DND-41 (cell line): Measurements from ENCODE around the gene NONO.
"Not testable (repeated sequence)": the region's sequence is repeated elsewhere in the genome, so short reads cannot be mapped to it uniquely, and the experiment has no call there.

Experiments used
- ATAC-seq: fragments of 200-7000 bp; cut with Tn5 transposase; 3 replicates; pipeline ENCODE4 v1.9.1; 2021; ENCODE audit warnings: low read depth; ENCODE audit not compliant: insufficient read depth
- DNase-seq: peaks from one replicate; pipeline ENCODE4 v3.0.0-alpha.2; 2020
- H2AFZ ChIP-seq: 2 replicates; pipeline ENCODE4 v1.6.0; 2012; ENCODE audit warnings: low read depth, low read length
- H3K27ac ChIP-seq: 2 replicates; pipeline ENCODE4 v1.5.1; 2012; ENCODE audit warnings: low read length, inconsistent platforms
- H3K27me3 ChIP-seq: fragments of 200-600 bp; sonication (generic); 2 replicates; pipeline ENCODE4 v1.6.0; 2012; ENCODE audit warnings: low read length, mild to moderate bottlenecking, inconsistent platforms; ENCODE audit not compliant: insufficient read depth, poor library complexity
- H3K36me3 ChIP-seq: 2 replicates; pipeline ENCODE4 v1.5.1; 2012; ENCODE audit warnings: low read length, inconsistent platforms; ENCODE audit not compliant: insufficient read depth
- H3K4me1 ChIP-seq: 2 replicates; pipeline ENCODE4 v1.5.1; 2012; ENCODE audit warnings: mild to moderate bottlenecking, low read length; ENCODE audit not compliant: insufficient read depth
- H3K4me2 ChIP-seq: 2 replicates; pipeline ENCODE4 v1.6.0; 2012; ENCODE audit warnings: mild to moderate bottlenecking, moderate library complexity, low read length, inconsistent platforms; ENCODE audit not compliant: insufficient read depth
- H3K4me3 ChIP-seq, 2 experiments: fragments of 200-600 bp in 1 of 2; shearing (Covaris generic) in 1 of 2; 2 replicates each; pipeline ENCODE4 v1.5.1; 2012 to 2016; ENCODE audit warnings: inconsistent platforms in 2 of 2, low read length in 2 of 2, mild to moderate bottlenecking in 2 of 2, low read depth in 1 of 2, moderate library complexity in 1 of 2
- H3K79me2 ChIP-seq: 2 replicates; pipeline ENCODE4 v1.6.0; 2012; ENCODE audit warnings: low read length, inconsistent platforms; ENCODE audit not compliant: insufficient read depth
- H3K9ac ChIP-seq: 2 replicates; pipeline ENCODE4 v1.6.0; 2012; ENCODE audit warnings: low read depth, mild to moderate bottlenecking, inconsistent platforms, low read length, moderate library complexity
- H3K9me3 ChIP-seq: 2 replicates; pipeline ENCODE4 v1.5.1; 2012; ENCODE audit warnings: low read length, moderate library complexity, mild to moderate bottlenecking, inconsistent platforms; ENCODE audit not compliant: insufficient read depth, severe bottlenecking
- H4K20me1 ChIP-seq: 2 replicates; pipeline ENCODE4 v1.6.0; 2012; ENCODE audit warnings: low read length; ENCODE audit not compliant: insufficient read depth
- EZH2 ChIP-seq: IDR thresholded peaks from 3 replicates; pipeline ENCODE4 v1.6.1; 2012; ENCODE audit warnings: borderline replicate concordance, low read depth, mild to moderate bottlenecking, moderate library complexity, low read length, inconsistent platforms; ENCODE audit not compliant: severe bottlenecking
- TF ChIP-seq, protein P1 (sequence below): IDR thresholded peaks from 2 replicates; pipeline ENCODE4 v1.5.1; 2012; ENCODE audit warnings: borderline replicate concordance, low read length, moderate library complexity, mild to moderate bottlenecking; ENCODE audit not compliant: poor library complexity, severe bottlenecking; ENCODE audit errors: extremely low read depth

NONO gene

DNA sequence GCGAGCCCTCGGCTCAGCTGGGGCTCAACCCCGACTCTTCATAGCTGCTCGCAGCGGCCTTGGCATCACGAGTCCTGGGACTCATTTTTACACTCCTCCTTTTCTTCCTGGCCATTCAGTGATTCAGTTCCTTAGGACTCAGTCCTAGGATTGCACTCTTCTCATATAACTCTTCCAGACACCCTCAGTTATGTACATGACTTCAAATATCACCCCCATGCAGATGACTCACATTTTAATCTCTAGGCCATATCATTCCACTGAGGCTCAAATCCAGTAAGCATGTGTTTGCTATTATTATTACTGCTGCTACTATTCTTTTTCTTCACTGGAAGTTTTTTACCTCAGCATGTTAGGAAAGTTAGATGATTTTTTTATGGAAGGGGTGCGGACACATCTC lies 32.5 kb downstream of the NONO start:
- Histone ChIP-seq H3K4me3 (no peak overlapping the region), H3K27ac (no peak overlapping the region), H3K9ac (no peak overlapping the region), H3K27me3 (no peaks in the 10 kb centered on the region), H3K9me3 (no peaks in the 10 kb centered on the region), H3K4me1 (no peaks in the 10 kb centered on the region), H2AFZ (no peak overlapping the region), H4K20me1 (no peaks in the 10 kb centered on the region), H3K79me2 (no peaks in the 10 kb centered on the region), H3K4me2 (no peak overlapping the region), H3K36me3 (no peaks in the 10 kb centered on the region; the same call in 1 of the 2 replicates)
- DNase-seq: no peak
- no peak for ATAC-seq
- TF ChIP-seq, protein P1, sequence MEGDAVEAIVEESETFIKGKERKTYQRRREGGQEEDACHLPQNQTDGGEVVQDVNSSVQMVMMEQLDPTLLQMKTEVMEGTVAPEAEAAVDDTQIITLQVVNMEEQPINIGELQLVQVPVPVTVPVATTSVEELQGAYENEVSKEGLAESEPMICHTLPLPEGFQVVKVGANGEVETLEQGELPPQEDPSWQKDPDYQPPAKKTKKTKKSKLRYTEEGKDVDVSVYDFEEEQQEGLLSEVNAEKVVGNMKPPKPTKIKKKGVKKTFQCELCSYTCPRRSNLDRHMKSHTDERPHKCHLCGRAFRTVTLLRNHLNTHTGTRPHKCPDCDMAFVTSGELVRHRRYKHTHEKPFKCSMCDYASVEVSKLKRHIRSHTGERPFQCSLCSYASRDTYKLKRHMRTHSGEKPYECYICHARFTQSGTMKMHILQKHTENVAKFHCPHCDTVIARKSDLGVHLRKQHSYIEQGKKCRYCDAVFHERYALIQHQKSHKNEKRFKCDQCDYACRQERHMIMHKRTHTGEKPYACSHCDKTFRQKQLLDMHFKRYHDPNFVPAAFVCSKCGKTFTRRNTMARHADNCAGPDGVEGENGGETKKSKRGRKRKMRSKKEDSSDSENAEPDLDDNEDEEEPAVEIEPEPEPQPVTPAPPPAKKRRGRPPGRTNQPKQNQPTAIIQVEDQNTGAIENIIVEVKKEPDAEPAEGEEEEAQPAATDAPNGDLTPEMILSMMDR: no peak
- TF ChIP-seq EZH2: no peak

DNA sequence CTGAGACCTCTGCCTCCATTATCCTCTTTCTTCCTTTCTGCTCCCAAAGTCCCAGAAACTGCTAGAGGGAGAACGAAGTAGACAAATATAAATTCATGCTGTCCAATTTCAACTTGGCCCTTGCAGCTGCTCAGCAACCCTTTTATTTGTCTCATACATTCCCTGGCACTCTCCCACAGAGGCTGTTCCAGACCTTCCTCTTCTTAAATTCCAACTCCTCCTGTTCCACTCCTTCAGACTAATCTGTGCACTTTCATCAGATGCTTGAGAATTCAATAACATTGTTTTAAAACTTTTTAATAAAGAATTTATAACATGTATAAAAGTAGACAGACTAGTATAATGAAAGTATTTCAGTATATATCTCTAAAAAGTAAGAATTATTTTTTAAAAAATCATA lies 33.5 kb downstream of the NONO start:
- H3K27me3 ChIP-seq, H3K9ac ChIP-seq, H3K9me3 ChIP-seq, DNase-seq, H3K4me3 ChIP-seq, H3K27ac ChIP-seq, ATAC-seq, H3K4me2 ChIP-seq, H3K79me2 ChIP-seq, H4K20me1 ChIP-seq, H3K4me1 ChIP-seq, H2AFZ ChIP-seq, H3K36me3 ChIP-seq: not testable (repeated sequence)

DNA sequence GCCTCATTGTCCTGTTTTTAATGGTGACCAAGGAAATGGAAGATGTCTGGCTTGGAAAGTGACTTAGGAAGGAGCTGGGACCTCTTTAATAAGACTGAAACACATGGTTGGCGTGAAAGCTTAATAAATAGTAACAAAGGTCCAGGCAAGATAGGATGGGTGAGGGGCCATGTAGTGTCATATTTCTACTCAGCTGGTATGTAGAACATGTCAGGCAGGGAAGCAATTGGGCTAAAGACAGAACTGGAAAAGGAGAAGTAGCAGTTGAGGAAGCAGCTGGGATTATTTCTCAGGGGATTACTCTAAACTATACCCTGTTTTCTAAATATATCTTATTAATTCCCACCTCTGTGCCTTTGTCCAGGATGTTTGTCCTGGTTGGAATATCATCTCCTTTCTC lies 36.7 kb downstream of the NONO start:
- H4K20me1 ChIP-seq: no peaks in the 10 kb centered on the region
- TF ChIP-seq, protein P1: no peak
- TF ChIP-seq EZH2: no peak
- H2AFZ ChIP-seq: no peak overlapping the region
- DNase-seq (no peak), ATAC-seq (no peak)
- no peak overlapping the region for H3K27ac ChIP-seq
- H3K4me2 ChIP-seq: no peak overlapping the region
- no peaks in the 10 kb centered on the region for H3K9me3 ChIP-seq
- no peaks in the 10 kb centered on the region for H3K4me1 ChIP-seq
- H3K27me3 ChIP-seq: no peaks in the 10 kb centered on the region
- H3K4me3 ChIP-seq: no peak overlapping the region
- 0 out of 2 replicates have a peak, but pooled peaks cover 3% of the 10 kb centered on the region for H3K36me3 ChIP-seq
- no peaks in the 10 kb centered on the region for H3K79me2 ChIP-seq
- H3K9ac ChIP-seq: no peak overlapping the region

DNA sequence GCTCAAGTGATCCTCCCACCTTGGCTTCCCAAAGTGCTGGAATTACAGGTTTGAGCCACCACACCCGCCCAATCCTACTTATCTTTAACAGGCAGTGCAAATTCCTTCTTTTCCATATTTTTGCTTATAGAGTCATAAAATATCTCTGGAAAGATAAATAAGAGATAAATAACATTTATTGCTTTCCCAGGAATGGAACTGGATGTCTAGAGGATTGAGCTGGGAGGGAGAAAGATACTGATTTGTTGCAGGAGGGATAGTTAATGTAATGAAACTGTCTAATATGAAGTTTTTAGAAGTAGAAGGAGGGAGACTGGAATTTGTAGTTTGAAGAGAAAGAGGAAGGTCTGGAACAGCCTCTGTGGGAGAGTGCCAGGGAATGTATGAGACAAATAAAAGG lies 38.3 kb downstream of the NONO start:
- Histone ChIP-seq H3K36me3 (0 out of 2 replicates have a peak, but pooled peaks cover 3% of the 10 kb centered on the region), H3K9ac (no peak overlapping the region), H4K20me1 (no peaks in the 10 kb centered on the region), H3K79me2 (no peaks in the 10 kb centered on the region), H3K4me3 (no peak overlapping the region), H2AFZ (no peak overlapping the region), H3K4me1 (no peaks in the 10 kb centered on the region), H3K27ac (no peak overlapping the region), H3K9me3 (no peaks in the 10 kb centered on the region), H3K27me3 (no peaks in the 10 kb centered on the region), H3K4me2 (no peak overlapping the region)
- ATAC-seq: no peak
- TF ChIP-seq, protein P1: no peak
- TF ChIP-seq EZH2: no peak
- no peak for DNase-seq

DNA sequence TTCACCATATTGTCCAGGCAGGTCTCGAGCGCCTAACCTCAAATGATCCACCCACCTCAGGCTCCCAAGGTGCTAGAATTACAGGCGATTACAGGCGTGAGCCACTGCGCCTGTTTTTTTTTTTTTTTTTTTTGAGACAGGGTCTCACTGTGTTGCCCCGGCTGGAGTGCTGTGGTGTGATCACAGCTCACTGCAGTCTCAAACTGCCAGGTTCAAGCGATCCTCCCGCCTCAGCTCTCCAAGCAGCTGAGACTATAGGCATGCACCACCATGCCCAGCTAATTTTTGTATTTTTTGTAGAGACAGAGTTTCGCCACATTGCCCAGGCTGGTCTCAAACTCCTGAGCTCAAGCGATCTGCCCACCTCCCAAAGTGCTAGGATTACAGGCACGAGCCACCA lies 41.0 kb downstream of the NONO start:
- H3K36me3 ChIP-seq, H4K20me1 ChIP-seq, ATAC-seq, H3K4me1 ChIP-seq, DNase-seq, H2AFZ ChIP-seq, H3K79me2 ChIP-seq, H3K27ac ChIP-seq, H3K27me3 ChIP-seq, H3K9ac ChIP-seq, H3K4me3 ChIP-seq, H3K9me3 ChIP-seq, H3K4me2 ChIP-seq: not testable (repeated sequence)
